ENCODE measurements around the gene ZNF587.
"Not testable (repeated sequence)": the region's sequence is repeated elsewhere in the genome, so short reads cannot be mapped to it uniquely, and the experiment has no call there.

ZNF587 gene

DNA sequence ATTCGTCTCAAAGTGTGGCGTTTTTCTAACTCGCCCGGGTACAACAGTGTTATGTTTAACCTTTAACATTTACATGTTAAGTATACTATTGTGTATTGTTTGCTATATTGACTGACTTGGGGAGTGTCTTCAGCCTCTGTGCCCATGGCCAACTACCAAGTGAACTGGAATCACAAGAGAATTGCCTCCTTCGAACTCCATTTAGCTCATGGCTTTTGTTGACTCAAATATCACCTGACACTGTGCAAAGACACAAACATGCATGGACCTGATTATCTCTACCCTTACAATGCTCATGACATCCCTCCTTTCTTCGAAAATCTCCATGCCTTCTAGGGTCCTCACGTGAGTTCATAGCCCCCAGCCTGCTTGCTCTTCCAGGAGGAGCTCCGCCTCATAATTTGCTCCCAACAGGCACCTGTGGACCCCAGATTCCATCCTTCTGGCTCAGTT, 38.5 kb downstream of the ZNF587 start:
- no peak for DNase-seq

GRCh38 chr19:57888560-57889231, 39.0 kb downstream of the ZNF587 start, which contains the start of gene ZNF814:
Gene ZNF814 (minus strand): TSS chr19:57889037. CDS start chr19:57888802, 235 bp downstream.
- peak; percentile 30 for DNase-seq

DNA sequence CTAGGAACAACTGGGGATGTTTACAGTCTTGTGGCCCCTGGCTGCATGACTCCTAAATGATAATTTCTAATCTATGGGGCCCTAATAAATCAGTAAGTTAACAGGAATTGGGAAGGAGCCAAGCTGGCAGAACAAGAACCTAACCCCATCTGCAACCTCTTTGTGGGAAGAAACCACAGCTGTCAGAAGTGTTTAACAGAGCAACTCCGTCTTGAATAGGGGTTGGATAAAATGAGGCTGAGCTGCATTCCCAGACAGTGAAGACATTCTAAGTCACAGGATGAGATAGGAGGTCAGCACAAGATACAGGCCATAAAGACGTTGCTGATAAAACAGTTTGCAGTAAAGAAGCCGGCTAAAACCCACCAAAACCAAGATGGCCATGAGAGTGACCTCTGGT, 41.0 kb downstream of the ZNF587 start:
- not testable (repeated sequence) for DNase-seq

- DNase-seq = no peak
Measured at GRCh38 chr19:57900311-57900710, 50.7 kb downstream of the ZNF587 start.

DNA sequence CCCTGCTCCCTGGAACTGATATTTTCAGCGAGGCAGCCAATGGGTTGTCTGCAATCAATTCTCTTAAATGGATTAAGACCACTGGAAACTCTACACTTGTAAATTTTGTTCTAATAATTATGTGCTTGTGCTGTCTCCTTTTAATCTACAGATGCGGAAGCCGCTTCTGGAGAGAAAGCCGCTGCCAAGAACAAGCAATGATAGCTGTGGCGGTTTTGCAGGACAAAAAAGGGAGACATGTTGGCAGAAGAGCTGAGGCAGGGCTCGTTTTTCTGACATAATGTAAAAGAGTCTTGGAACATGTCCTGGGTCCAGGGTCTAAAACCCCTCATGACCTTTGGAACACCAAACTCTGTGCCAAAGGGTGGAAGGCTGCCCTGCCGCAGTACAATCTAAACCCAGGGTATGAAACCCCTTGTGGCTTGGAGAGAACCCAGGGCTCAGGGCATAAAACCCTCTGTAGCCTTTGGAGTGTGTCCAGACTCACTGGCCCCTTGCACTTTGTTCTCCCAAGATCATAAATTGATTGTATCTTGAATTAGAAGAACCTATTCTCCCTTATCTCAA, 54.0 kb downstream of the ZNF587 start:
- DNase-seq = no peak

- no peak for DNase-seq
Measured at GRCh38 chr19:57905258-57905657, 55.6 kb downstream of the ZNF587 start.

- no peak for DNase-seq
Measured at GRCh38 chr19:57907394-57907793, 57.7 kb downstream of the ZNF587 start.

GRCh38 chr19:57914531-57914930, 64.9 kb downstream of the ZNF587 start:
- DNase-seq = no peak
